ENCODE data around the gene PHACTR1. TPM values are rescaled to one million over a fixed set of nuclear protein-coding genes. Genes with fewer than 3 reads are reported as not detected.

The PHACTR1 gene
- total RNA-seq, 1 donor from 2014 or later: 4.3 TPM

DNA sequence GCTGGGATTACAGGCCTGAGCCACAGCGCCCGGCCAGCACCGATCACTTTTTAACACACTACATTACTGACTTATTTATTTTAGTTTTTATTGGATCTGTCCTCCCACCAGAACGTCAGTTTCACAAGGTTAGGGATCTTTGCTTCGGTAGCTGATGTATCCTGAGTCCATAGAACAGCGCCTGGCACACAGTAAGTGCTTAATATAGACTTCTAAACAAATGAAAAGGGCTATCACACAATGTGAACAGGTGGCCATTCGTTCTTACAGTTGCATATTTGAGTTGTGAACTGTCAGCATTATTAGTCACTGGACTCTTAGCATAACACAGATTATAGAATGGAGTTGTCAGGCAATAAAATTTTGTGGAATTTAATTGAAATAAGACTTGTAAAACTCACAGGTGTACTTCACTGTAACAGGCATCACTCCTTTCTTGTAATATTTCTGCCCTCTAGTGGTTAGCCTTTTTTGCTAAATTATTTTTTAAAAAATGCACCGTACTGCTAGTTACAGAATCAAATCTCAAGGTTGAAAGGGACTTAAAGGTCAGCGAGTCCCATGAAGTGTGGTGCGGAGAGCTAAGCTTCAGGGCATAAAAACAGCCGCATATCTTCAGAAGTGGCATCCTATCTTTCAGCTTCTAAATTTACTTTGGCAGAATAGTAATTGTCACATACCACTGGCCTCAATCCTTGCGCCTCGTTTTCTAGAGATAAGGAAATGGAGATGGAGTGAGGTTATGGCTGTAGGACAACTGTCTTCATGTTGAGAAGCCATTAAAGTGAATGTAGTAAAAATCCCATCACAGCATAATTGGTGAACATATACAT, 615.2 kb downstream of the PHACTR1 start:
- intact Hi-C loops (cut with micrococcal nuclease): loop anchor here (1.0 to 5.0 kb wide), 4 partner anchors 136 to 441 kb away; no protein-coding TSS in a partner anchor

DNA sequence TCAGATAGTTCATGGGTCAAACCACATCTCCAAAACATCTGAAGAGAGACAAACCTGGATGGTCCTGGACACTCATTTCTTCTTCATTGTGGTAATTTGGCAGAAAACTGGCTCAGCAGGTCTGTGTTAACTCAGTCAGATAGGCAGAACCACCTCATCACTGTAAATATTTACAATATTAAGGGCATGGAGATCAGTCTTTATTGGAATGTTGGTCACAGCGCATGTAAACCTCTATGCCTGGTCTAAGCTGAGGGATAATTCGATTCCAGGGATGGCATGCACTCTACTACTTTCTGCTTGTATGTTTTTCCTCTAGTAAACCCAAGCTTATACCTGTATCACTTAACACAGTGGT, 615.8 kb downstream of the PHACTR1 start:
- intact Hi-C loops (cut with micrococcal nuclease): loop anchor here (5.0 kb wide), 1 partner anchor 315 kb away; no protein-coding TSS in a partner anchor

DNA sequence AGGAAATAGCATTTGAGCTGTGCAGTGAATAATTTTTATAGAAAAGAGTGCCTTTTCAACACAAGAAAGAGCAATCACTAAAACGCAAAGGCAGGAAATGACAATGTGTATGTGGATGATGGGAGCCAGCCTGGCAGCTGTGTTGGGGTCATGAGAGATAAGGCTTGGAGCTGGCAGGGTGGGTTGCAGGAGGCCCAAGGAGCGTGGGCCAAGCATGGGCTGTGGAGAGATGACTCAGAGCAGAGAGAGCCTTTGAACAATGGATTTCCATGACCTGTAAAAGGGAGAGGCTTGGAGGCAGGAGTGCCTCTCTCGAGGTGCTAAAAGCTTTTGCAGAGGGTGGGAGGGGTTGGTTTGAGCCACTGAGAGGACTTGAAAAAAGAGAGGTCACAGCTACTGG, 618.4 kb downstream of the PHACTR1 start:
- intact Hi-C loops (cut with micrococcal nuclease): loop anchor here (5.0 kb wide), 1 partner anchor 318 kb away; no protein-coding TSS in a partner anchor

DNA sequence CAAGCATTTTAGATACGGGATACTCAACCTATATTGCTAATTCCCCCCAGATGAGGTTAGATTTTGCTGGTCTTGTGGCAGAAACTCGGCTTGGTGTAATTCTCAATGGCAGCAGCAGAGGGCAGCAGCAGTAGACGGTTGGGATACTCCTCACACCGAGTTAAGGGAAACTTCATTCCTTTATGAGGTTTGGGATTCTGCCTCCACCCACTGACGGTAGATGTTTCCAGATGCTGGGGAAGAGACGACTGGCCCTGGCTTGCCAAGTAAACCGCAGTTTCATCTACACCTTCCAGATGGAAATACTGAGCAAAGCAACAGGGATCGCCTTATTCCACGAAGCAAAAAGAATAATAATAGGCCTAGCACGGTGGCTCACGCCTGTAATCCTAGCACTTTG, 620.0 kb downstream of the PHACTR1 start:
- intact Hi-C loops (cut with micrococcal nuclease): loop anchor here (1.0 to 2.0 kb wide), 8 partner anchors 19 to 730 kb away; no protein-coding TSS in a partner anchor

DNA sequence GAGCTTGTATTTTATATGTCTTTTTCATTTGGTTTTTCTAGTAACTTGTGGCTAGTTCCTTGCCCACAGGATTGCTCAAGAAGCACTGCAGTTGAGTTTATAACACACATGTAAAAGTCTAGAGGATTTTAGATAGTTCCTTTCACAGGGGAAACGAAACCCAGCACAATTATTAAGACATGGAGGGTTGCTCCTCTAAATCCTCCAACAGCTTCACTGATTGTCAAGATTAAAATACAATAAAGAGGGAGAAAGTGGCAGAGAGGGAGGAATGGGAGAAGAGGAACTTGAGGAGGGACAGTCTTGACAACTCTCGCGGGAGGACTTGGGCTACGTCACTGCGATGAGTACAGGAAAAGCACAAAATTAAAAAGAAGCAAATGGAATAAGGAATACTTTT, 621.5 kb downstream of the PHACTR1 start:
- intact Hi-C loops (cut with micrococcal nuclease): no loop called here
